GM21360 (cell line): ENCODE measurements around the gene ANTXRL.
"Not testable (repeated sequence)": the region's sequence is repeated elsewhere in the genome, so short reads cannot be mapped to it uniquely, and the experiment has no call there.

ENCODE experiments used
- ATAC-seq: cut with Tn5 transposase; IDR thresholded peaks from one replicate; pipeline ENCODE4 v1.9.1; 2021; ENCODE audit warnings: mild to moderate bottlenecking, moderate library complexity; ENCODE audit not compliant: unreplicated experiment

ANTXRL gene

GRCh38 chr10:46327685-46328084, 40.9 kb downstream of the ANTXRL start:
- no peak for ATAC-seq

- ATAC-seq: no peak
These were observed 42.3 kb downstream of the ANTXRL start for GRCh38 chr10:46328853-46329689.

- ATAC-seq: no peak
These were observed 42.9 kb downstream of the ANTXRL start for GRCh38 chr10:46329690-46330016.

- ATAC-seq: no peak
These were observed 44.1 kb downstream of the ANTXRL start for GRCh38 chr10:46330894-46331293.

- ATAC-seq: not testable (repeated sequence)
These were observed 78.7 kb downstream of the ANTXRL start for GRCh38 chr10:46365484-46365883.

GRCh38 chr10:46367209-46367608, 80.4 kb downstream of the ANTXRL start:
- ATAC-seq: not testable (repeated sequence)

GRCh38 chr10:46367666-46368240, 81.0 kb downstream of the ANTXRL start:
- not testable (repeated sequence) for ATAC-seq

- ATAC-seq: not testable (repeated sequence)
These were observed 82.2 kb downstream of the ANTXRL start for GRCh38 chr10:46368956-46369355.

- ATAC-seq: not testable (repeated sequence)
These were observed 87.6 kb downstream of the ANTXRL start for GRCh38 chr10:46374410-46374809.

GRCh38 chr10:46375406-46375805, 88.6 kb downstream of the ANTXRL start, which contains the start of gene ANXA8L1:
TSS of gene ANXA8L1 (plus strand) at chr10:46375776. CDS start at chr10:46375852, 76 bp downstream.
- ATAC-seq: not testable (repeated sequence)

GRCh38 chr10:46377022-46377421, 90.2 kb downstream of the ANTXRL start:
- ATAC-seq: not testable (repeated sequence)

- not testable (repeated sequence) for ATAC-seq
These were observed 90.9 kb downstream of the ANTXRL start for GRCh38 chr10:46377651-46378050.

- ATAC-seq: not testable (repeated sequence)
These were observed 91.3 kb downstream of the ANTXRL start for GRCh38 chr10:46378108-46378507.

- not testable (repeated sequence) for ATAC-seq
These were observed 92.5 kb downstream of the ANTXRL start for GRCh38 chr10:46379233-46379848.
